ENCODE measurements around the gene ANKRD53. TPM values are rescaled to one million over a fixed set of nuclear protein-coding genes. Genes with fewer than 3 reads are reported as not detected.
"Not testable (repeated sequence)": the region's sequence is repeated elsewhere in the genome, so short reads cannot be mapped to it uniquely, and the experiment has no call there.

The ANKRD53 gene
- polyA plus RNA-seq, 5 donors: 1.6 to 4.3 (median 2.5) TPM

DNA sequence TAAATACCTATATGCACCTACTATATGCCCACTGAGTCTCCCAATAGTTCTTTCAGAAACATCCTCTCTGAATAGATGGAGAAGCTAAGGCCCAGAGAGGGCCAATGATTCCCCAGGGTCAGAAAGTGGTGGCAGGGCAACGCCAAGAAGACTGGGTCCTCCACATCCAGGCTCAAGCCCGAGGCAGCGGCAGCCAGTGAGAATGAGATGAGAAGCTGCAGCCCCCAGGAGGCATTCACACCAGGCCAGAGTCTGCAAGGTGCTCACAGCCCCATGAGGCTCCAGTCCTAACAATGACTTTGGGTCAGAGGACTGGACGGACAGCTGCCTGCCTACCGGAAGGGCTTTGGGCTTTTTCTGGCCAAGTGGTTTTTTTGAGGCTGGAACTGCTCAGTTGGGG is 12.7 kb downstream of the ANKRD53 start:
- no peak for DNase-seq

- no peak for DNase-seq
Measured at GRCh38 chr2:70991742-70992141, 13.3 kb downstream of the ANKRD53 start.

GRCh38 chr2:70992945-70993853 is 14.8 kb downstream of the ANKRD53 start:
- no peak for DNase-seq

DNA sequence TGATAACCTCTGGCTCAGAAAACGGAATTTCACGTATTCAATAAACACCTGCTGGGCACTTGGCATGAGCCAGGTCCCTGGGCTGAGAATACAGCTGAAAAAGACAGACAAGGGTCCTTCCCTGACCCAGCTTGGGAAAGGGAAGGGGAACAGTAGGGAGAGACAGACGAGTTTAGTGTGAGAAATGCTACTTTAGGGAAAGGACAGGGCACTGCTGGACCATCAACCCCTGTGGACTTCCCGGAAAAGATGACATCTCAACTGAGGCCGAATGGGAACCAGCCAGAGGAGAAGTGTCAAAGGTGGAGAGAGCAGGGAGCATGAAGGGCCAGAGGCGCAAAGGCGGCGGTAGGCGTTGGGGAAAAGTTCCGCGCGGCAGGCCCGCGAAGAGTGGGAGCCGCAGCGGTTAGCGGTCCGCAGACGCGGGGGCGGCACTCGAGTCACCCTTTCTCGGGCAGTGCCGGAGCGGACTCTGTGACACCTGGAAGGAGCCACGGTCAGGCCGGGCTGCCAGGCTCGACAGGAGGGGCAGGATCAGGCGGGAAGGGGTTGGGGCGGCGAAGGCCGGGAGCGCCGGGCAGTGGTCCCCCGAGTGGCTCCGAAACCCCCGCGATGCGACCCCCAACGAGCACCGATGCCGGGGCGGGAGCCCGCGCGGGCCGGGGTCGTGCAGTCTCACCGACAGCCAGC is 15.7 kb downstream of the ANKRD53 start:
- DNase-seq: no peak

GRCh38 chr2:70994699-70995425 is 16.4 kb downstream of the ANKRD53 start, which contains the start of gene TEX261:
TSS of gene TEX261 (minus strand) at chr2:70994873. CDS start at chr2:70994757, 116 bp downstream.
- peak; percentile 78 to 82 for DNase-seq

DNA sequence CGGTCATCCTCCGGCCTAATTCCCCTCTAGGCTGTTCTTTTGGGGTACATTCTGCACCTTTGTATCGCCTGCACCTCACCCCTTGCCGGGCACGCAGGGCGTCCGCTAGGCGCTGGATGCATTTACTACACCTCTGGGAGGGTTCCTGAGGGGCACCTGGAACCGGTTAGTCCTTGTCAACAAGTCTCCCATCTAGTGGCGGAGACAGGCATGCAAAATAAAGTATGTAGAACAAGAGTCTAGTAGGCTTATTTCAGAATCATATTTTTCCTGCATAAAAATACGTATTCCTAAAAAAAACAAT is 16.9 kb downstream of the ANKRD53 start:
- no peak for DNase-seq

- DNase-seq: not testable (repeated sequence)
Measured at GRCh38 chr2:70998885-70999284, 20.5 kb downstream of the ANKRD53 start.

GRCh38 chr2:70999362-70999761 is 20.9 kb downstream of the ANKRD53 start:
- no peak for DNase-seq

DNA sequence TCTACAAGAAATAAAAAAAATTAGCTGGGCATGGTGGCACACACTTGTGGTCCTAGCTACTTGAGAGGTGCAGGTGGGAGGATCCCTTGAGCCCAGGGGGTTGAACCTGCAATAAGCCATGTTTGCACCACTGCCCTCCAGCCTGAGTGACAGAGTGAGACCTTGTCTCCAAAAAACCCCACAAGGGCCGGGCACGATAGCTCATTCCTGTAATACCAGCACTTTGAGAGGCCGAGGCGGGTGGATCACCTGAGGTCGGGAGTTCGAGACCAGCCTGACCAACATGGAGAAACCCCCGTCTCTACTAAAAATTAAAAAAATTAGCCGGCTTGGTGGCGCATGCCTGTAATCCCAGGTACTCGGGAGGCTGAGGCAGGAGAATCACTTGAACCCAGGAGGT is 21.5 kb downstream of the ANKRD53 start:
- DNase-seq: not testable (repeated sequence)

DNA sequence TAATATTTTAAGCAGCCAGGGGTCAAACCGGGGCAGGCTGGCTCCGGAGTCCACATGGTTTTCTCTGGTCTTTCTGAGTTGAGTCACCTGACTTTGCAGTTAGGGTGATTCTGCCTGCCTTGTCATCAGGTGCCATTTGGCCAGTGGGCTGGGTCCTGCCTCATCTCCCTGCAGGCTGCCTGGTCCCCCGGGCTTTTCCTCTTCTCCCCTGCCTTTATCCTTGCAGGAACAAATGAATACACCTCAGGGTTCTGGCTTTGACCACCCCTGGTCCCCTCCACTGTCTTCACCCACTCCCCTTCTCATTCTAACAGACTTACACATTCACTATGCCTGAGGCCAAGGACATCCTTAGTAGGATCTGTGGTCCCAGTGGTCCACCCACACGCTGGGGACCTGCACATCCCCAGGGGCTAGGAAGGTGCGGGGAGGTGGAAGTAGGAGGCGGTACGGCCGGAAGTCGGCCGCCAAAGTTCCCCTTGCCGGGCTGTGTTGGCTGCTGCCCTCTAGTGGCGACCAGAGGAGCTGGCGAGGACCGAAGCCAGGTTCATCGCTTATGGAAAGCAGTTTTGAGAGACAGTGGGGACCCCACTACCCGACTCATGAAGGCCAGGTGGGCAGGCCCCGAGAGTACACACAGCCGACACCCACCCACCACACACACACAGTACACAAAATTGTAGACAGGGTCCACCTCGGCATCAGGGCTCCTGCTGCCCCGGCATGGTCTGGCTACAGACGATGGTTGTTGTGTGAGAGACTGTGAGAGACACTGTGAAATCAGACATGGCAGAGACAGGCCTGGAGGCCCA is 22.6 kb downstream of the ANKRD53 start:
- peak in 1 of 2 donors; percentile 41 for DNase-seq

- no peak for DNase-seq
Measured at GRCh38 chr2:71001592-71001927, 23.1 kb downstream of the ANKRD53 start.

GRCh38 chr2:71001981-71002570 is 23.6 kb downstream of the ANKRD53 start:
- no peak for DNase-seq

- no peak for DNase-seq
Measured at GRCh38 chr2:71003396-71003795, 25.0 kb downstream of the ANKRD53 start.

- DNase-seq: no peak
Measured at GRCh38 chr2:71003966-71004755, 25.7 kb downstream of the ANKRD53 start.

- DNase-seq: no peak
Measured at GRCh38 chr2:71004857-71005256, 26.4 kb downstream of the ANKRD53 start.

DNA sequence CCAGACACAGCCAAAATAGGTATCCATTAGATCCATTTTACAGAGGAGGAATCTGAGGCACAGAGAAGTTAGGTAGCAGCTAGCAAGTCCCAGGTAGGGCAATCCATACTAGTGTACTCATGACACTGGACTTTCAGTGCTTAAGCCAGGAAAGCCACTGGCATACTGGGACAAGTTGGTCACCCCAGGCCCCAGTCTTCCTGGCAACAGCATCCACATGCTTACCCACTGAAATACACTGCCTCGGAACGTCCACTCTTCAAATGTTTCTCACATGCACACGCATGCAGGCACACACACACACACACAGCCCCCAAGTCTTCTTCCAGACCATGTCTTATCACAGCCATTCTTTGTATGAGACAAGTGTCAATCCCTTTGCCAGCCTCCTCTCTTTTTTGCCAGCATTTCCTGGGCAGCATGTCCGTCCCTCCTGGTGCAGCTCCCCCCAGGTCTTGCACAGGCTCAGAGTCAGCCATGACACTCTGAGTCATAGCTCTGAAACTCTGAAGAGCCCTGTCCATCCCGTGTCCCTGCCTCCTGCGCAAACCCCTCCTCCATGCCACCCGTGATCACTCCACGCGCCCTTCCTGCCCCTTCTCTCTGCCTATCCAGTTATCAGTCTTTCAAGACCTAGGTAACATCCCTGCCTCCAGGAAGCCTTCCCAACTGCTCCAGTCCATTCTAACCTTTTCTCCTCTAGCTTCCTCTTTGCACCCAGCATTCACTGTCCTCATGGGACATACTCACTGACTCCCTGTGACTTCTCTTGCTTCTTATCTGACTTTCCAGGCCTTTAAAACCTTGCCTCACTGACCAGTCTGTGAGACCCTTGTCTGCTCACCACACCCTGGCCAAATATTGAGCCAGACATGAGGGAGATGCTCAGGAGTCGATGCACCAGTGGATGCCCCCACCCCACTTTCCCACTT is 27.1 kb downstream of the ANKRD53 start:
- DNase-seq: no peak

DNA sequence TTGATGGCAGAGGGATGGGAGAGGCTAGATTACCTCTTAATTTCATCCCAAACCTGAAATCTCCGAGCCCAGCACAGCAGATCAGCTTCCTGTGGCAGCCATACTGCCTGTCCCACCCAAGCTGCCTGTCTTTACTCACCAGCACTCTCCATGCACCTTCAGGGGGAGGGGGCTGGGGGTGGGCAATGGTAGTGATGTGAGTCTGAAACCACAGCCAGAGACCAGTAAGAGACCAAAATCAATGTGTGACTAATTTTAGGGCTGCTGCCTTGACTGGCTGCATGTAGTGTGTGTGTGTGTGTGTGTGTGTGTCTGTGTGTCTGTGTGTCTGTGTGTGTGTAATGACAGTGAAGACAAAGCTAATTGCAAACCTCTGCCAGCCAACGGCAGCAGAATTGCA is 27.9 kb downstream of the ANKRD53 start:
- DNase-seq: no peak

DNA sequence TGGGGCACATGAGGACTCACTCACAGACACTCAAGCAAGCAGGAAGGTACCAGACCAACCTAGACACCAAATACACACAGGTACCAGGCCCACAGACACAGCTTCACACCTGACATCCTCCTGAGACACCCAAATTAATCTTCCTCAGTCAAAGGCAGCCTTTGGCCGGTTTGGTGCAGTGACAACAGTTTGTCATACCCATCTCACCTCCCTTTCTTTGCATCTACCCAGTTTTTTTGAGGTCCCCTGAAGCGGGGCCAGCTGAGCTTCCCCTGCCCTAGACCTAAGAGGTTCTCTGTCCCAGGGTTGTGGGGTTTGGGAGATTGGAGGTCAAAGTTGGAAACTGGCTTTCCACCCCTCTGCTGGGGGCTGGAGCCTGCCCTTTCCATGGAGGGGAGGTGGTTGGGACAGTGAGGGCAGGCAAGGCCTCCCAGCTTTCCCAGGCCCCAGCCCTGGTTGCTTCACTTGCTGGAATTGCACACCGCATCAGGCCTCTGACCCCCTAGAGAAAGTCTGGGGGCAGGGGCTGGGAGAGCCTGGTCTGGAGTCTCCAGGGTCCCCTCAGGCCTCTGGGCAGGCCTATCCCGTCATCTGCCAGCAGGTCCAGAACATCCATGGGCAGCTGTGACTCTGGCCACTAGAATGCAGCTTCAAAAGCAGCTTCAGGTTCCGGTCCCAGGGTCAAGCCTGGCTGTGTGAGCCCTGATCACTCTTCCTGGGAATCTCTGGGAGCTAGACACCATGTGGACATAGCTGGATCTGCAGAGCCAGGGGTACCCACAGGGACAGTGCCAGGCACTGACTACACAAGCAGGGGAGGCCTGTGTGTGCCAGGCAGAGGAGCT is 28.7 kb downstream of the ANKRD53 start:
- no peak for DNase-seq

All from right lung (tissue), 5 donors.